8988T (cell line): Measurements from ENCODE around the gene ADAM10.

Experiments used
- DNase-seq: peaks from one replicate; pipeline ENCODE4 v3.0.0; 2011

ADAM10 gene

GRCh38 chr15:58752716-58753115 is 3.2 kb upstream of the ADAM10 start:
- no peak for DNase-seq

- no peak for DNase-seq
These were observed 515 bp downstream of the ADAM10 start for GRCh38 chr15:58748852-58749531.

- DNase-seq: no peak
These were observed 1.3 kb downstream of the ADAM10 start for GRCh38 chr15:58748040-58748851.

- DNase-seq: no peak
These were observed 3.3 kb downstream of the ADAM10 start for GRCh38 chr15:58746174-58746573.

- no peak for DNase-seq
These were observed 6.5 kb downstream of the ADAM10 start for GRCh38 chr15:58742819-58743502.

GRCh38 chr15:58742022-58742813 is 7.3 kb downstream of the ADAM10 start:
- no peak for DNase-seq

GRCh38 chr15:58741032-58741431 is 8.5 kb downstream of the ADAM10 start:
- no peak for DNase-seq

- DNase-seq: no peak
These were observed 9.1 kb downstream of the ADAM10 start for GRCh38 chr15:58740436-58740835.

- DNase-seq: no peak
These were observed 11.3 kb downstream of the ADAM10 start for GRCh38 chr15:58738046-58738707.

- no peak for DNase-seq
These were observed 12.2 kb downstream of the ADAM10 start for GRCh38 chr15:58737298-58737697.

- DNase-seq: no peak
These were observed 13.4 kb downstream of the ADAM10 start for GRCh38 chr15:58736018-58736643.

GRCh38 chr15:58734859-58735258 is 14.6 kb downstream of the ADAM10 start:
- DNase-seq: no peak

GRCh38 chr15:58732625-58733363 is 16.7 kb downstream of the ADAM10 start:
- no peak for DNase-seq

GRCh38 chr15:58731756-58732535 is 17.6 kb downstream of the ADAM10 start:
- DNase-seq: no peak

- DNase-seq: no peak
These were observed 22.6 kb downstream of the ADAM10 start for GRCh38 chr15:58726867-58727266.

GRCh38 chr15:58724466-58724865 is 25.0 kb downstream of the ADAM10 start:
- no peak for DNase-seq

GRCh38 chr15:58717357-58717756 is 32.1 kb downstream of the ADAM10 start:
- DNase-seq: no peak

GRCh38 chr15:58716027-58716426 is 33.5 kb downstream of the ADAM10 start:
- DNase-seq: no peak

GRCh38 chr15:58715266-58715917 is 34.1 kb downstream of the ADAM10 start:
- DNase-seq: no peak

- no peak for DNase-seq
These were observed 38.8 kb downstream of the ADAM10 start for GRCh38 chr15:58710701-58711100.
